GM12878 (cell line): Measurements from ENCODE around the gene CAMTA1.

Experiments used
- GATAD2B ChIP-seq: fragments of 450-650 bp; conservative IDR thresholded peaks from 2 replicates; pipeline ENCODE4 v1.6.1; 2017; ENCODE audit warnings: low read depth, mild to moderate bottlenecking, moderate library complexity
- PML ChIP-seq: IDR thresholded peaks from 2 replicates; pipeline ENCODE4 v1.6.1; 2012; ENCODE audit warnings: low read length, inconsistent platforms
- POLR2A ChIP-seq: IDR thresholded peaks from 2 replicates; pipeline ENCODE4 v1.6.1; 2011; ENCODE audit warnings: low read depth, mild to moderate bottlenecking, low read length
- RELA ChIP-seq: fragments of 450-650 bp; IDR thresholded peaks from 2 replicates; pipeline ENCODE4 v1.8.0; 2014; ENCODE audit warnings: borderline replicate concordance; ENCODE audit not compliant: partially characterized antibody
- SREBF2 ChIP-seq: IDR thresholded peaks from 2 replicates; pipeline ENCODE4 v1.6.1; 2012; ENCODE audit warnings: mild to moderate bottlenecking, low read length
- TF ChIP-seq, protein P1 (sequence below), 3 experiments: IDR thresholded peaks in 2 of 3; conservative IDR thresholded peaks in 1 of 3; 2 replicates each; pipeline ENCODE4 v1.5.1; 2011; ENCODE audit warnings: low read depth in 3 of 3, low read length in 3 of 3, mild to moderate bottlenecking in 3 of 3, control low read depth in 2 of 3, moderate library complexity in 2 of 3, inconsistent platforms in 1 of 3, mixed read lengths in 1 of 3; ENCODE audit not compliant: control insufficient read depth in 2 of 3, insufficient read depth in 1 of 3; ENCODE audit errors: extremely low read depth in 1 of 3

GRCh38 chr1:6770751-6771440 is 14.4 kb upstream of the CAMTA1 start:
- no peak for TF ChIP-seq PML
- TF ChIP-seq, protein P1, sequence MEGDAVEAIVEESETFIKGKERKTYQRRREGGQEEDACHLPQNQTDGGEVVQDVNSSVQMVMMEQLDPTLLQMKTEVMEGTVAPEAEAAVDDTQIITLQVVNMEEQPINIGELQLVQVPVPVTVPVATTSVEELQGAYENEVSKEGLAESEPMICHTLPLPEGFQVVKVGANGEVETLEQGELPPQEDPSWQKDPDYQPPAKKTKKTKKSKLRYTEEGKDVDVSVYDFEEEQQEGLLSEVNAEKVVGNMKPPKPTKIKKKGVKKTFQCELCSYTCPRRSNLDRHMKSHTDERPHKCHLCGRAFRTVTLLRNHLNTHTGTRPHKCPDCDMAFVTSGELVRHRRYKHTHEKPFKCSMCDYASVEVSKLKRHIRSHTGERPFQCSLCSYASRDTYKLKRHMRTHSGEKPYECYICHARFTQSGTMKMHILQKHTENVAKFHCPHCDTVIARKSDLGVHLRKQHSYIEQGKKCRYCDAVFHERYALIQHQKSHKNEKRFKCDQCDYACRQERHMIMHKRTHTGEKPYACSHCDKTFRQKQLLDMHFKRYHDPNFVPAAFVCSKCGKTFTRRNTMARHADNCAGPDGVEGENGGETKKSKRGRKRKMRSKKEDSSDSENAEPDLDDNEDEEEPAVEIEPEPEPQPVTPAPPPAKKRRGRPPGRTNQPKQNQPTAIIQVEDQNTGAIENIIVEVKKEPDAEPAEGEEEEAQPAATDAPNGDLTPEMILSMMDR (IDR thresholded peaks at IDR 0.05 in 2 of 3, conservative IDR thresholded peaks at IDR 0.05 in 1 of 3; ENCODE audit: control insufficient read depth in 2 of 3, extremely low read depth in 1 of 3, insufficient read depth in 1 of 3, low read depth in 3 of 3, low read length in 3 of 3): no peak
- TF ChIP-seq SREBF2: no peak
- TF ChIP-seq RELA: no peak
- TF ChIP-seq POLR2A: no peak
- no peak for TF ChIP-seq GATAD2B
